ENCODE results near the gene RASIP1.

Gene RASIP1

GRCh38 chr19:48757741-48758144 lies 17.3 kb upstream of the RASIP1 start:
- H3K4me3 ChIP-seq (ENCODE audit: low read depth, low read length): no peak overlapping the region
- peaks cover 4% of the 10 kb centered on the region for H3K4me1 ChIP-seq
- H3K9me3 ChIP-seq (ENCODE audit: control insufficient read depth, low read length): no peaks in the 10 kb centered on the region
- no peaks in the 10 kb centered on the region for H3K36me3 ChIP-seq (ENCODE audit: control insufficient read depth, insufficient read depth, low read length)
- no peak overlapping the region for H3K27ac ChIP-seq
- no peak overlapping the region for H3K9ac ChIP-seq
- no peak overlapping the region for H2AFZ ChIP-seq
- H3K79me2 ChIP-seq: no peaks in the 10 kb centered on the region
- no peak for TF ChIP-seq CTCF (IDR thresholded peaks at IDR 0.05)
- no peaks in the 10 kb centered on the region for H3K27me3 ChIP-seq (ENCODE audit: control insufficient read depth, insufficient read depth, low read length)
- no peak overlapping the region for H3K4me2 ChIP-seq (ENCODE audit: low read length)

DNA sequence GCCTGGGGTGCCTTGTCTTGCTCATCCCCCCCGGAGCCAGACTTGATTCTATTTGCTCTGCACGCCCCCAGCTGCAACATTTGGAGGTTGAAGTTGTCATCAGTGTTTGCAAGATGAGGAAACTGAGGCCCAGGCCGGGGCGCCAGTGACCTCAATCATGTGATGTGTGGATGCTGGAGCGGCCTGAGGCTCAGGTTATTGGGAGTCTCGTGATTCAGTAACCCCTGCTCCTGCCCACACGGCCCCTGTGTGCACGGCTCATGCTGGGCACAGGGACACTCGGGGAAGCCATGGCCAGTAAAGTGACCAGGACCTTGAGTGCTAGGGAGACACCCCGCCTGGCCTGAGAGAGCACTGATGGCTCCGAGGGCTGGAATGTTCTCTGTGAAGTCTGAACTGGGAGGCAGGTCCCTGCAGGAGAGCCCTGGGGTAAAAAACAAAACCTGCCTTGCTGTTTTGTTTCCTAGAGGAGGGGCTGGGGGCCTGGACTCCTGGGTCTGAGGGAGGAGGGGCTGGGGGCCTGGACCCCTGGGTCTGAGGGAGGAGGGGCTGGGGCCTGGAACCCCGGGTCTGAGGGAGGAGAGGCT lies 16.8 kb upstream of the RASIP1 start:
- Histone ChIP-seq H2AFZ (no peak overlapping the region), H3K9ac (no peak overlapping the region), H3K9me3 (ENCODE audit: control insufficient read depth, low read length) (no peaks in the 10 kb centered on the region), H3K36me3 (ENCODE audit: control insufficient read depth, insufficient read depth, low read length) (no peaks in the 10 kb centered on the region), H3K4me2 (ENCODE audit: low read length) (no peak overlapping the region), H3K4me1 (peaks cover 4% of the 10 kb centered on the region), H3K4me3 (ENCODE audit: low read depth, low read length) (no peak overlapping the region), H3K79me2 (no peaks in the 10 kb centered on the region), H3K27me3 (ENCODE audit: control insufficient read depth, insufficient read depth, low read length) (no peaks in the 10 kb centered on the region), H3K27ac (no peak overlapping the region)
- no peak for TF ChIP-seq CTCF (IDR thresholded peaks at IDR 0.05)

- Histone ChIP-seq H3K4me1 (peaks cover 4% of the 10 kb centered on the region), H3K9ac (no peak overlapping the region), H3K27ac (no peak overlapping the region), H3K36me3 (ENCODE audit: control insufficient read depth, insufficient read depth, low read length) (no peaks in the 10 kb centered on the region), H3K27me3 (ENCODE audit: control insufficient read depth, insufficient read depth, low read length) (no peaks in the 10 kb centered on the region), H3K4me3 (ENCODE audit: low read depth, low read length) (no peak overlapping the region), H2AFZ (no peak overlapping the region), H3K9me3 (ENCODE audit: control insufficient read depth, low read length) (no peaks in the 10 kb centered on the region), H3K4me2 (ENCODE audit: low read length) (no peak overlapping the region), H3K79me2 (no peaks in the 10 kb centered on the region)
- TF ChIP-seq CTCF (IDR thresholded peaks at IDR 0.05): no peak
Observed at GRCh38 chr19:48756686-48757085, 16.3 kb upstream of the RASIP1 start.

- no peak overlapping the region for H3K9ac ChIP-seq
- H3K9me3 ChIP-seq (ENCODE audit: control insufficient read depth, low read length): no peaks in the 10 kb centered on the region
- TF ChIP-seq CTCF (IDR thresholded peaks at IDR 0.05): no peak
- no peak overlapping the region for H2AFZ ChIP-seq
- H3K4me3 ChIP-seq (ENCODE audit: low read depth, low read length): no peak overlapping the region
- H3K4me1 ChIP-seq: peaks cover 4% of the 10 kb centered on the region
- no peak overlapping the region for H3K4me2 ChIP-seq (ENCODE audit: low read length)
- no peaks in the 10 kb centered on the region for H3K36me3 ChIP-seq (ENCODE audit: control insufficient read depth, insufficient read depth, low read length)
- no peaks in the 10 kb centered on the region for H3K27me3 ChIP-seq (ENCODE audit: control insufficient read depth, insufficient read depth, low read length)
- peaks cover 2% of the 10 kb centered on the region for H3K79me2 ChIP-seq
- no peak overlapping the region for H3K27ac ChIP-seq
Observed at GRCh38 chr19:48756212-48756611, 15.8 kb upstream of the RASIP1 start.

DNA sequence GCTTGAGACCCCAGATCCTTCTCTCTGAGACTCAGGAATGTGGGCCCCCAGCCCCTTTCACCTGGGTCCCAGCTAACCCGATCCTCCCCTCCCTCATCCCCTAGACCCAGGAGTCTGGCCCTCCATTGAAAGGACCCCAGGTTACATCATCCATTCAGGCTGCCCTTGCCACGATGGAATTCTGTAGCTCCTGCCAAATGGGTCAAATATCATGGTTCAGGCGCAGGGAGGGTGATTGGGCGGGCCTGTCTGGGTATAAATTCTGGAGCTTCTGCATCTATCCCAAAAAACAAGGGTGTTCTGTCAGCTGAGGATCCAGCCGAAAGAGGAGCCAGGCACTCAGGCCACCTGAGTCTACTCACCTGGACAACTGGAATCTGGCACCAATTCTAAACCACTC lies 15.4 kb upstream of the RASIP1 start:
- H3K9me3 ChIP-seq (ENCODE audit: control insufficient read depth, low read length): no peaks in the 10 kb centered on the region
- H3K27ac ChIP-seq: no peak overlapping the region
- H3K79me2 ChIP-seq: peaks cover 3% of the 10 kb centered on the region
- no peaks in the 10 kb centered on the region for H3K36me3 ChIP-seq (ENCODE audit: control insufficient read depth, insufficient read depth, low read length)
- no peak overlapping the region for H2AFZ ChIP-seq
- H3K9ac ChIP-seq: no peak overlapping the region
- no peak overlapping the region for H3K4me2 ChIP-seq (ENCODE audit: low read length)
- no peak for TF ChIP-seq CTCF (IDR thresholded peaks at IDR 0.05)
- no peak overlapping the region for H3K4me3 ChIP-seq (ENCODE audit: low read depth, low read length)
- H3K27me3 ChIP-seq (ENCODE audit: control insufficient read depth, insufficient read depth, low read length): no peaks in the 10 kb centered on the region
- peaks cover 4% of the 10 kb centered on the region for H3K4me1 ChIP-seq

All from parathyroid adenoma (tissue), 2 donors.